Fibroblast of peridontal ligament (primary cell): ENCODE data around the gene AMY1B.
"Not testable (repeated sequence)": the region's sequence is repeated elsewhere in the genome, so short reads cannot be mapped to it uniquely, and the experiment has no call there.

ENCODE experiments used
- DNase-seq: peaks from one replicate; pipeline ENCODE4 v3.0.0-alpha.2; 2010; ENCODE audit errors: extremely low read depth

The AMY1B gene

GRCh38 chr1:103696110-103696509 lies at the start of gene AMY1B:
AMY1B (minus strand) TSS chr1:103696210; CDS start chr1:103695639, 571 bp downstream.
- not testable (repeated sequence) for DNase-seq

GRCh38 chr1:103745040-103745439 lies 49.0 kb upstream of the AMY1B start:
- not testable (repeated sequence) for DNase-seq

DNA sequence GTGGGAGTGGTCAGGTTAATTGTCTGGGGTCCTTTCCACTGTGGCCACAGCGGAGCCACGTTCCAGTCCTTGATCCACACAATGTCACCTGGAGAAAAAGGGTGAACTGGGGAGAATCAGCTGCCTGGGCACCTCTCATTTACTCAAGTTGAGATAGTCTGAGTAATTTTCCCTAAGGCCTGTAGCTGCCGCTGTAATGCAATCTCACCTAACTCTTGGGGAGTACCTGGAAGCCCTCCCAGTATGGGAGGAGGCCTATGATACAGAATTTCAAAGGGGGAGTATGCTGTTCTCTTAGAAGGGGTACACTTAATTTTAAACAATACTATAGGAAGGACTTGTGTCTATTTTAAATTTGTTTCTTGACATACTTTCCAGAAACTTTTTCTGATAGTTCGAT lies 48.4 kb upstream of the AMY1B start:
- DNase-seq = not testable (repeated sequence)

- not testable (repeated sequence) for DNase-seq
Measured at GRCh38 chr1:103738031-103738430, 42.0 kb upstream of the AMY1B start.

- DNase-seq = not testable (repeated sequence)
Measured at GRCh38 chr1:103735334-103735733, 39.3 kb upstream of the AMY1B start.

DNA sequence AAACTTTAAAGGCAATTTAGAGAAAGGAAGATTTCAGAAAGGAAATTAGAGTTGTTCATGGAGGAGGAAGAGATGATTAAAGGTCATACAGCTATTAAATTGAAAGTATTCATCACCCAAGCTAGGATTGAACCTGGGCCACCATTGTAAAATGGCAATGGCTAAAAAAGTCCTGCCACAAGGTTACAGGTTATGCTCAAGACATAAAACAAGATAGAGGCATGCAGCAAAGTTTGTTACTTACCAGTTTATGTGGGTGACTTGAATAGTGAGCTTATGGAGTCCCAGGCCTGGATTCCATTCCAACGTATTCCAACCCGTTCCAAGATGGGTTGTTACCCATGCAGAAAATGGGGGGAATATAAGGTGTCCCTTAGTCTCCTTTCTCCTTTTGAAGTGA lies 25.5 kb upstream of the AMY1B start:
- not testable (repeated sequence) for DNase-seq

- not testable (repeated sequence) for DNase-seq
Measured at GRCh38 chr1:103717404-103717803, 21.4 kb upstream of the AMY1B start.

GRCh38 chr1:103710381-103710780 lies 14.4 kb upstream of the AMY1B start:
- not testable (repeated sequence) for DNase-seq

DNA sequence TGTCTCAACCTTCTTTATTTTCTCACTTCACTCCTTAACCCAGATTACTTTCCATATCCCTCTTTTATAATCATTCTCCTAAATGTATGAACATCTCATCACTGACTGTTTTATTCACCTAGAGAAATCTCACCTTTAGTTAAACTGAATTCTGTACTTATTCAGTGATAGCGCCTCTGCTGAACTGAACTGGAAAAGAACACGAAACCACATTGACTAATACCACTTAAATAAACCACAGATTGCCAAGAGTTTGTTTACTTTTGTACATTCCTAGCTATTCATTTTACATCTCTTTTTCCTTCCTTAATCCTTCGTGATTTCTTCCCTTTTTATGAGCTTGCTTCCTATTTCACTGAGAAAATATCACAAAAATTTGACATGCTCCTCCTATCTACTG lies 11.7 kb upstream of the AMY1B start:
- not testable (repeated sequence) for DNase-seq

- not testable (repeated sequence) for DNase-seq
Measured at GRCh38 chr1:103701256-103701655, 5.2 kb upstream of the AMY1B start.

DNA sequence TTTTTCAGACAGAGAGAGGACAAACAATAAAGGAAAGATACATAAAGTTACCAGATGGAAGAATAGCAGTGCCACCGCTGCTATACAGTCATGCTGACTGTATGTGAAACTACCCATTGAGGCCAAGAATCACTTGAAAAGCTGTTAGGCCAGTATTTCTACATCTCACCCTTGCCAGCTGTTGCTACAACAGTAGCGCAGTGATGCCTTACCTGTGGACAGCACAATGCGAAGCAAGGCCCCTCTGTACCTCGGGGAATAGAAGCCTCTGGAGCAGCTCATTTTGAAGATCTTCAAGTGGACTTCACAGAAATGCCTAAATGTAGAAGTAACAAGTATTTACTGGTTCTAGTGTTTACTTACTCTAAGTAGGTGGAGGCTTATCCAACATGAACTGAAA lies 4.7 kb upstream of the AMY1B start:
- DNase-seq = not testable (repeated sequence)

GRCh38 chr1:103697430-103697829 lies 1.4 kb upstream of the AMY1B start:
- DNase-seq = not testable (repeated sequence)

DNA sequence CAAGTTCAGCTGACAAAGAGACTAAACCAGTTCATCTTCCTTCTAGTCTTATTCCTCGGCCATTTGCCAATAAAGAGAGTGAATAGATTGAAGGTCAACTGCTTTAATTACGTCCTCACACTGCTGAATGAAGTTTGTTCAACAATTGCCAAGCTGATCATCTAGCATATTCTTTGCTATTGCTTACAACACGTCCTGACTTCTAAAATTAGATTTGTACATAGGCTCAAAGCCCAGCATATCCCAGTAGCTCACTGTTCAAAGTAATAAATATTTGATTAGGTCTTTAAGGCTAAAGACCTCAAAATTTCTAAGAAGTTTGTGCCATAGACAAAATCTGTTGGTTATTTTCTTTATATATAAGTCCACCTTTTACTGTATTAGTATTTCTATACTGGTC lies 19.7 kb downstream of the AMY1B start:
- DNase-seq = not testable (repeated sequence)

DNA sequence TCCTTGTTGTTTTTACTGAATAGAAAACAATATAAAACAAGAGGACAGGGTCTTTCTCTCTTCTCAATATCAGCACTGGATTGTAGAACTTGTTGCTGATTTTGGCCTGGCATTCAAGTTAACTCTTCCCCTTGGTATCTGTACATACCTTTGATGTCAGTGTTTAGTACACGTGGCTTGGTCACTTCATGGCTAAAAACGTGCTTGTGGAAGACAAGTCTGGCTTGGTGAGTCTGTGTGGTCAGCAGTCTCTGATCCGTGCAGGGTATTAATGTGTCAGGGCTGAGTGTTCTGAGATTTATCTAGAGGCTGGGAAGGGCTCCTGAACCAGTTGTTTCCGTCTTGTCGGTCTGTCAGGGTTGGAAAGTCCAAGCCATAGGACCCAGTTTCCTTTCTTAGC lies 40.5 kb downstream of the AMY1B start, which contains the start of gene AMY1A:
Gene AMY1A (plus strand): TSS at position 301 of the 400 bp plus-strand sequence. CDS start 571 bp downstream, outside the sequence.
- DNase-seq = not testable (repeated sequence)

GRCh38 chr1:103654133-103654532 lies 41.9 kb downstream of the AMY1B start:
- not testable (repeated sequence) for DNase-seq

GRCh38 chr1:103650889-103651288 lies 45.1 kb downstream of the AMY1B start:
- not testable (repeated sequence) for DNase-seq

- DNase-seq = not testable (repeated sequence)
Measured at GRCh38 chr1:103650305-103650704, 45.7 kb downstream of the AMY1B start.

- DNase-seq = not testable (repeated sequence)
Measured at GRCh38 chr1:103643908-103644307, 52.1 kb downstream of the AMY1B start.

DNA sequence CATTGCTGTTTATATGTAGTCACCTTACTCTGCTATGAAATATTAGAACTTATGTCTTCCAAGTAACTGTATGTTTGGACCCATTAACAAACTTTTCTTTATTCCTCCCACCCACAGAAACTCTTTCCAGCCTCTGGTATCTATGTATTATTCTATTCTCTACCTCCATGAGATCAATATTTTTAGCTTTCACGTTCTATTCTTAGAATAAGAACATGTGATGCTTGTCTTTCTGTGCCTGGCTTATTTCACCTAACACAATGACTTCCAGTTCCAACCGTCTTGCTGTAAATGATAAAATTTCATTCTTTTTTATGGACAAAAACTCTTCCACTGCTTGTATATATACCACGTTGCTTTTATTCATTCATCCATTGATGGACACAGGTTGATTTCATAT lies 54.8 kb downstream of the AMY1B start:
- not testable (repeated sequence) for DNase-seq
